Activated T-cell treated with anti-CD3 and anti-CD28 coated beads for 4 hours (primary cell): ENCODE measurements around the gene RASSF4.
A peak's percentile ranks its signal among the peaks of the same experiment; 100 is the strongest.

Experiments
- DNase-seq: peaks from one replicate; pipeline ENCODE4 v3.0.0-alpha.2; 2020

RASSF4 gene

DNA sequence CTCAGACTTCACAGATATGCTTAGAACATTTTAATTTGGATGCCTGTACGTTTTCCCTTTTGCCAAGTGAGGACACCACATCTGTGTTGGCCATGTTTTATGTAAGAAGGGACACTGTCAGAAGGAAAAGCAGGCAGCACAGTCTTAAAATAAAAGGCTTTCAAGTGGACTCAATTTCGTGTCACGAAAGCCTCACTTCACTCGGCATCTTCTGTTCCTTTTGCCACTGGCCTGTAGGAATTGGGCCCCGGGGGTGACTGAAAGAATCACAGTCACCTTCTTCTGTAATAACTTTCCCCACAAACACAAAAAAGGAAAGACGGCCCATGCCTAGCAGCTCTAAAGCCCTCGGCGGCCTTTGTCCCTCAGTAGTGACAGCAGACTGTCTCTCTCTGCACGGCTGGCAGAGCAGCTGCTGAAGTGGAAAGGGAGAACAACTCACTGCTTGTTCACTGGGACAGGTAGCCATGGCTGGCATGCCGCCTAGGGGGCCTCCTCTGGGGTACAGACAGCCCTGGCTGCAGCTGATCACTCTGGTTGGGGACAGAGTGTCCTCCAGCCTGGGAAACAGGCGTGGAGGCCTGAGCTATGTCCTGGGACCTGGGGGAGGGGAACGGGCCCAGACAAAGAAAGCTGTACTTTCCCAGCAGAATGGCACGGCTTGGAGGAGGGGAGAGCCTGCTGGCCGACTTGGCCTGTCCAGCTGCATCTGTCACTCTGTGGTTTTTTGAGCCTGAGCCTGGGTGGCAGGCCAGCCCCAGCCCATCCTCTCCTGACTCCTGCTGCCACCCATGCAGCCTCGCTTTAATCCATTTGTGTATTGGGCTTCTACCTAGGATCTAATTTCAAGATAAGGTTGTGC lies 4.4 kb downstream of the RASSF4 start:
- no peak for DNase-seq

- no peak for DNase-seq
Observed at GRCh38 chr10:44965104-44965503, 5.5 kb downstream of the RASSF4 start.

GRCh38 chr10:44965651-44966097 lies 6.1 kb downstream of the RASSF4 start:
- DNase-seq: no peak

GRCh38 chr10:44966129-44966815 lies 6.7 kb downstream of the RASSF4 start:
- DNase-seq: no peak

DNA sequence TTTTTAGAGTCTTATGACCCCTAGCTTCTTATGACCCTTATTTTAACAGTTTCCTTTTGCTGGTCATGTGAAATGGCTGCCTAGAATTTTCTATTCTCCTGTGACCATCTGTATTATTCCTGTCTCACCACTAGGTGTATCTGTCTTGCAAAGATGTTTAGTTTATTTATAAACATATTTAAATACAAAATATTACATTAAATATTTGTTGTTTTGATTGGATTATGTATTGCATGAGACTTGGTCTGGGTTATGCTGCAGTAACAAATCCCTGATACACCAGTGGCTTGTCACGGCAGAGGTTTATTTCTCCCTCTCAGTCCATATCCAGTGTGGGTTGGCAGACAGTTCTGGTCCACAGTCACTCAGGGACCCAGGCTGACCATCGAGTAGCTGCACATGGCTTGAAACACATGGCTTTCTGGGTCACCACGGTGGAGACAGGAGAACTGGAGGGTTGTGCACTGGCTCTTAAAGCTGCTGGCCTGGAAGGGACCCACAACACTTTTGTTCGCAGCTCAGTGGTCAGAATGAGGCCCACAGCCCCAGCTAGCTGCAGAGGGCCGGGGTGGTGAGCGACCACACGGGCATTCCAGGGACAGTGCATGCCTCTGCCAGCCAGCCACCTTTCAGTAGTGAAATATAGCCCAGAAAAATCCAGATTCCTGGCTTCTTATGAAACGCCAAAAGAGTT lies 7.4 kb downstream of the RASSF4 start:
- DNase-seq: no peak

GRCh38 chr10:44967616-44968015 lies 8.0 kb downstream of the RASSF4 start:
- DNase-seq: no peak

DNA sequence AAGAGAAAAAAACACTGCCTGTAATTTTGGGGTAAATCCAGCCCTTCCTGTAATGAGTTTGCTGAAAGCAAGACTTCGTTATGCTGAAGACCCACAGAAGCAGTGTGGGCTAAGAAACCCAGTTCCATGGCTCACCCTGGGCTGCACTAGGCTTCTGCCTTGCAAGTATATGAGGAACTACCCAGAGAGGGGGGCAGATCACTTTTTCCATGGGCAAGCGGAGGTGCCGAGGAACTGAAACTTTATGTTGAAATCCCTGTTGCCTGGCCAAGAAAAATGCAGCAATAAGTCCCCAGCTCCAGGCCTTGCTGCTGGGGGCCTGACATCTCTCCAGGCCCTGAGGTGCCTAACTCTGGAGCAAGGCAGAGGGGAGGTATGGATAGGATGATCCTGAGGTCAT lies 8.5 kb downstream of the RASSF4 start:
- DNase-seq: no peak

- DNase-seq: no peak
Observed at GRCh38 chr10:44968500-44969400, 9.1 kb downstream of the RASSF4 start.

- no peak for DNase-seq
Observed at GRCh38 chr10:44969854-44970253, 10.3 kb downstream of the RASSF4 start.

DNA sequence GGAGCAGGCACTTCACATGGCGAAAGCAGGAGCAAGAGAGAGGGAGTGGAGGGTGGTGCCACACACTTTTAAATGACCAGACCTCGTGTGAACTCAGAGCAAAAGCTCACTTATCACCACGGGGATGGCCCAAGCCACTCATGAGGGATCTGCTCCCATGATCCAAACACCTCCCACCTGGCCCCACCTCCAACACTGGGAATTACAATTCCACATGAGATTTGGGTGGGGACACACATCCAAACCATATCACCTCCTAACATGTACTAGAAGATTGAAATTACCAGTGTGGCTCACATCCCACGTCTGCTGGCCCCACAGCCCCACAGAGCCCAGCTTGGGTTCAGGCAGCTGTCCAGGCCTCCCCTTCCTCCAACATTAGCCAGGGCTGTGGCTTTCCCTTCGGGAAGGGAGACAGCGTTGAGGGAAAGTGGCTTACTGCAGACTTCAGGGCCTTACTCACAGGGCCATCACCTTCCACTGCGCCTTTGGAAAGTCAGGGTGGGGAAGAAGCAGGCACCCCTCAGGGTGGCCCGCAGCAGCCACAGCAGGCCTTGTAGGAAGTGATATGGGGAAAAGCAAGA lies 11.3 kb downstream of the RASSF4 start:
- DNase-seq: no peak

GRCh38 chr10:44971434-44971833 lies 11.8 kb downstream of the RASSF4 start:
- DNase-seq: no peak

DNA sequence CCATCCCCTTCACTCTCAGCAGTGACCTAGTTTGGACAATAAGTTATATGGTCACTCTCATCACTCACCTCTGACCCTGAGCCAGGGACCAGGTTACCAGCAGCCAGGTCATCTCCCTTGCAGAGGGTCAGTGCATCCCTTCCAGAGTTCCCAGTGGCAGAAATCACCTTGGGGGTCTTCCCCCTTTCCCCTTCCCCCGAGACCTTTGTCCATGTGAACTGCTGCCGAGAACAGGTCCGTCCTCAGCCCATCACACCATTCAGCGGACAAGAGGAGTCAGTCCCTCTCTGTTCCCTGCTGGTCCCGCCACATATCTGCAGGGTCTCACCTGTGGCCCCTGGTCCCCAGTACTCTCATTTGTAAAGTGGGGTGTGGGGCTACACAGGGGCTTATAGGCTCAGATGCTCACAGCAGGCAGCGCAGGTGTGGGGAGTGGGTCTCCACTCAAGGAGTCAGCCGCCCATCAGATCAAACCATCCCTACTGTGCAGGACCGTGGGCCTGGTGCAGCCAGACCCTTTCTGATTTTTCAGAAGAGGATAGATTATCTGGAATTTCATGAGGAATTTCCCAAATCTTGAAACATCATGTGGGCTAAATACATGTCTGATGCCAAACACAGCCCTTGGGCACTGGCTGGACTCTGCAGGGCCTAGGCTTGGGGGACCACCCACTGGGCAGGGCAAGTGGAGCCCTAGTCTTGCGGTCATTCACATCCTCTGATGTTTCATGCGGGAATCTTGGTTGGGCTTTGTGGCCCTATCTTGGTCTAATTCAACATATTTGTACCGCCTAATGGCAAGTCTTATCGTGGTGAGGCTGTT lies 12.5 kb downstream of the RASSF4 start:
- DNase-seq: no peak

GRCh38 chr10:44972874-44973306 lies 13.3 kb downstream of the RASSF4 start:
- no peak for DNase-seq

- no peak for DNase-seq
Observed at GRCh38 chr10:44973323-44974081, 13.9 kb downstream of the RASSF4 start.

- DNase-seq: no peak
Observed at GRCh38 chr10:44974082-44974627, 14.6 kb downstream of the RASSF4 start.

DNA sequence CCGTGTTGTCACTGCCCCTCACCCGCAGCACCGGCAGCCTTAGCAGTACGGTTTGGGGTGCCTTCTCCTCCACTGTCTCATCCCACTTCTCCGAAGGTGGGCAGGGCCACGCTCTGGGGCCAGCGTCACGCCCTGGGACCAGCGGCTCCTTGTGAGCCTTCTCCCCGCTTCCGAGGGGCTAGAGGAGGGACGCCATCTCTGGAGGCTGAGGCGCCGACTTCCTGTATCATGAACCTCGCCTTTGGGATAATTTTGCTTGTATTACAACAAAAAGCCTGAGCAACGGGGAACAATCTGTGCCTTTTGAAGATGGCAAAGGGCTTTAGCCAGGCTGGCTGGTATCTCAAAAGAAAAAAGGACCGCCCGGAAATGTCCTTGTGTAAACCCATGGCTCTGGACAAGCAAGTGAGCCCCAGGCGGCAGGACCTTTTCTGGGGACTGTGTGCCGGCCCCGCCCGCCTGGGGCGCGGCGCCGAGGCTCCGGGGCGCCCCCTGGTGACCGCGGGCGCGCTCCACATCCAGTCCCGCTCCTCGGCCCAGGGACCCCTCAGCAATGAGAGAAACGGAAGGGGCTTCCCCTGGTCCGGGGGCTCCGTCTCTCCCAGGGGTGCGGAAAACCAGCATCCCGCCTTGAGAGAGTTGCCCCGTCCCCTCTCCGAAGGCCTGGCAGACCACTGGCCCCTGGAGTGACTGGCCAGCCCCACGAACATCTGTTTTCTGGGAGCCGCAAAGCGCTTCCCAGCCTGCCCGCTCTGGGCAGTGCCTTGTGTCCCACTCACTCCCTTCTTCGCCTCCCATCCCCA lies 15.2 kb downstream of the RASSF4 start:
- peak; percentile 59 for DNase-seq

- DNase-seq: no peak
Observed at GRCh38 chr10:44975431-44976331, 16.1 kb downstream of the RASSF4 start.
